Measurements from ENCODE around the gene OCIAD2. TPM values are rescaled to one million over a fixed set of nuclear protein-coding genes. Genes with fewer than 3 reads are reported as not detected.
"Not testable (repeated sequence)": the region's sequence is repeated elsewhere in the genome, so short reads cannot be mapped to it uniquely, and the experiment has no call there.

OCIAD2 gene
- total RNA-seq, 4 donors from 2014 or later, result 22.0 to 56.1 (median 41.6) TPM

GRCh38 chr4:48924416-48924815 is 17.8 kb upstream of the OCIAD2 start:
- Histone ChIP-seq H3K4me1 (no peaks in the 10 kb centered on the region), H3K4me3 (replicated peaks in 1 of 3) (no peak overlapping the region), H3K27me3 (no peaks in the 10 kb centered on the region), H3K27ac (no peak overlapping the region), H3K36me3 (no peaks in the 10 kb centered on the region), H3K9me3 (no peaks in the 10 kb centered on the region)
- DNase-seq, result no peak
- intact Hi-C loops (cut with DNase I), result no loop called here
- TF ChIP-seq POLR2A (IDR thresholded peaks at IDR 0.05) (no peak), CTCF (IDR thresholded peaks at IDR 0.05) (no peak)
- WGBS, 2 donors, result 91 to 93% methylated on average over 4 of the region's 4 CpGs

- H3K36me3 ChIP-seq; H3K9me3 ChIP-seq; DNase-seq; intact Hi-C loops (cut with DNase I); H3K27me3 ChIP-seq; H3K4me1 ChIP-seq; H3K27ac ChIP-seq; H3K4me3 ChIP-seq (replicated peaks in 1 of 3): not testable (repeated sequence)
- WGBS, 2 donors, result 81 to 89% methylated on average over 3 to 7 of the region's 7 CpGs
Measured at GRCh38 chr4:48923065-48923464, 16.5 kb upstream of the OCIAD2 start.

GRCh38 chr4:48914311-48914710 is 7.7 kb upstream of the OCIAD2 start:
- intact Hi-C loops (cut with DNase I), result no loop called here
- H3K27ac ChIP-seq, result no peak overlapping the region
- TF ChIP-seq CTCF (IDR thresholded peaks at IDR 0.05) (no peak), POLR2A (IDR thresholded peaks at IDR 0.05) (no peak)
- H3K9me3 ChIP-seq, result no peaks in the 10 kb centered on the region
- H3K36me3 ChIP-seq, result no peaks in the 10 kb centered on the region
- no peak for DNase-seq
- H3K4me1 ChIP-seq, result peaks cover 0 to 4% of the 10 kb centered on the region in 2 donors
- H3K27me3 ChIP-seq, result no peaks in the 10 kb centered on the region
- H3K4me3 ChIP-seq (replicated peaks in 1 of 3), result no peak overlapping the region
- WGBS, 2 donors, result 87 to 90% methylated on average over 3 of the region's 3 CpGs

GRCh38 chr4:48913346-48913745 is 6.8 kb upstream of the OCIAD2 start:
- 77 to 90% methylated on average over 6 of the region's 6 CpGs for WGBS, 2 donors
- H3K4me1 ChIP-seq, result peaks cover 0 to 4% of the 10 kb centered on the region in 2 donors
- no peak overlapping the region for H3K4me3 ChIP-seq (replicated peaks in 1 of 3)
- TF ChIP-seq CTCF (IDR thresholded peaks at IDR 0.05), result no peak
- TF ChIP-seq POLR2A (IDR thresholded peaks at IDR 0.05), result no peak
- no peaks in the 10 kb centered on the region for H3K36me3 ChIP-seq
- intact Hi-C loops (cut with DNase I), result no loop called here
- no peaks in the 10 kb centered on the region for H3K27me3 ChIP-seq
- no peak overlapping the region for H3K27ac ChIP-seq
- no peaks in the 10 kb centered on the region for H3K9me3 ChIP-seq
- DNase-seq, result no peak

GRCh38 chr4:48912349-48912748 is 5.8 kb upstream of the OCIAD2 start:
- whole genome bisulfite sequencing, 2 donors, result 88 to 96% methylated on average over 2 of the region's 2 CpGs
- intact Hi-C loops (cut with DNase I), result no loop called here
- H3K36me3 ChIP-seq, result no peaks in the 10 kb centered on the region
- no peaks in the 10 kb centered on the region for H3K9me3 ChIP-seq
- H3K4me1 ChIP-seq, result peaks cover 0 to 4% of the 10 kb centered on the region in 2 donors
- DNase-seq, result no peak
- no peak for TF ChIP-seq POLR2A (IDR thresholded peaks at IDR 0.05)
- no peak for TF ChIP-seq CTCF (IDR thresholded peaks at IDR 0.05)
- H3K27me3 ChIP-seq, result no peaks in the 10 kb centered on the region
- H3K4me3 ChIP-seq (replicated peaks in 1 of 3), result no peak overlapping the region
- no peak overlapping the region for H3K27ac ChIP-seq

GRCh38 chr4:48910511-48910910 is 3.9 kb upstream of the OCIAD2 start:
- TF ChIP-seq POLR2A (IDR thresholded peaks at IDR 0.05), result no peak
- TF ChIP-seq CTCF (IDR thresholded peaks at IDR 0.05), result no peak
- Histone ChIP-seq H3K36me3 (no peaks in the 10 kb centered on the region), H3K27ac (no peak overlapping the region), H3K4me3 (replicated peaks in 1 of 3) (no peak overlapping the region), H3K27me3 (no peaks in the 10 kb centered on the region), H3K4me1 (peaks cover 9 to 11% of the 10 kb centered on the region in 2 donors), H3K9me3 (no peaks in the 10 kb centered on the region)
- intact Hi-C loops (cut with DNase I), result no loop called here
- no peak for DNase-seq
